Measurements from ENCODE around the gene CLEC1A.

The CLEC1A gene

DNA sequence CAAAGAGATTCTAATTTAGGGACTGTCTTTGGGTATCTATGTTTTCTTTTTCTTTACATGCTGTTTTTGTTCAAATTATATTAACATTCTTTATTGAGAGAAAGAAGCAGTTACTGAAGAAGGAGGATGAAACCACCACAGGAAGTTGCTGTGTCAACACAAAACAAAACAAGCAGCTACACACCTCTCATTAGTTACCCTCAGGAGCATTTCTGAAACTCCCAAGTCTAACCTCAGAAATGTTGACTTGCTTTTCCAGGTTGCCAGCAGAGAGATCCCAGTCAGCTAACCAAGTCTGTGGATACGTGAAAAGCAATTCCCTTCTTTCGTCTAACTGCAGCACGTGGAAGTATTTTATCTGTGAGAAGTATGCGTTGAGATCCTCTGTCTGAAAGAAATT is 33.5 kb downstream of the CLEC1A start:
- Histone ChIP-seq H2BK12ac (ENCODE audit: low read length) (no peak overlapping the region), H4K8ac (ENCODE audit: low read depth, low read length) (no peak overlapping the region), H3K36me3 (ENCODE audit: control insufficient read depth in 1 of 2, insufficient read depth in 2 of 2, low read length in 2 of 2) (peaks cover 0 to 2% of the 10 kb centered on the region in 2 experiments), H4K12ac (ENCODE audit: low read depth, low read length) (no peak overlapping the region), H3K9ac (ENCODE audit: low read length) (no peak overlapping the region), H3K27me3 (ENCODE audit: insufficient read depth, low read length) (no peaks in the 10 kb centered on the region), H4K91ac (ENCODE audit: low read depth, low read length) (no peak overlapping the region), H3K4ac (ENCODE audit: low read depth, low read length) (no peak overlapping the region), H3K79me2 (ENCODE audit: control insufficient read depth, insufficient read depth, low read length, poor library complexity) (no peaks in the 10 kb centered on the region), H3K23ac (ENCODE audit: low read length) (no peak overlapping the region), H3K4me3 (ENCODE audit: low read depth, low read length) (no peak overlapping the region), H3K27ac (ENCODE audit: low read depth, low read length) (no peak overlapping the region), H3K4me1 (ENCODE audit: control insufficient read depth in 1 of 2, insufficient read depth in 2 of 2, low read length in 2 of 2) (peaks cover 0 to 2% of the 10 kb centered on the region in 2 experiments), H2AK5ac (ENCODE audit: low read length) (no peak overlapping the region), H3K79me1 (ENCODE audit: low read length) (no peaks in the 10 kb centered on the region), H2BK5ac (ENCODE audit: low read depth, low read length, poor library complexity) (no peak overlapping the region), H3K14ac (ENCODE audit: low read length) (no peak overlapping the region), H2BK120ac (ENCODE audit: insufficient read depth, low read length, poor library complexity) (no peak overlapping the region), H3K4me2 (ENCODE audit: low read length) (no peak overlapping the region), H3K9me3 (ENCODE audit: insufficient read depth, low read depth, low read length) (no peaks in the 10 kb centered on the region), H3K18ac (ENCODE audit: low read length) (no peak overlapping the region), H2AFZ (ENCODE audit: insufficient read depth, low read length, poor library complexity) (no peak overlapping the region)
- DNase-seq = peak in 1 of 2 donors; percentile 69
- WGBS (ENCODE audit: extremely low coverage, insufficient coverage, insufficient read length) = no CpG with 5 or more reads among the region's 4 CpGs

DNA sequence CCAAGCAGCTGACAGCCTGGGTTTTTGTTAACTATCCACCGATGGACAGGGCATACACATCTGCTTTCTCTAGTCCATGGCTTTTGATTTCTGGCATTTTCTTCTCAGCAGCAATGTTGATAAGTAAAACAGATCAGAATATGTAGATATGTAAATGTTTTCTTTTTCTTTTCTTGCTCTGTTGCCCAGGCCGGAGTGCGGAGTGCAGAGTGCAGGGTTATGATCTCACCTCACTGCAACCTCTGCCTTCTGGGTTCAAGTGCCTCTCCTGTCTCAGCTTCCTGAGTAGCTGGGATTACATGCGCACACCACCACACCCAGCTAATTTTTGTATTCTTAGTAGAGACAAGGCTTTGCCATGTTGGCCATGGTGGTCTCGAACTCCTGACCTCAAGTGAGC is 40.4 kb downstream of the CLEC1A start:
- no CpG with 5 or more reads among the region's 5 CpGs for WGBS (ENCODE audit: extremely low coverage, insufficient coverage, insufficient read length)
- H3K79me2 ChIP-seq (ENCODE audit: control insufficient read depth, insufficient read depth, low read length, poor library complexity) = no peaks in the 10 kb centered on the region

GRCh38 chr12:10052193-10052913 is 46.4 kb downstream of the CLEC1A start:
- Histone ChIP-seq H3K9ac (ENCODE audit: low read length) (no peak overlapping the region), H3K18ac (ENCODE audit: low read length) (no peak overlapping the region)

More for the DNA sequence above, 40.4 kb downstream of the CLEC1A start:
- no peak overlapping the region for H2BK120ac ChIP-seq (ENCODE audit: insufficient read depth, low read length, poor library complexity)
- no peak overlapping the region for H3K18ac ChIP-seq (ENCODE audit: low read length)
- H3K27ac ChIP-seq (ENCODE audit: low read depth, low read length) = no peak overlapping the region
- H3K4me3 ChIP-seq (ENCODE audit: low read depth, low read length) = no peak overlapping the region
- no peak overlapping the region for H3K23ac ChIP-seq (ENCODE audit: low read length)
- no peak overlapping the region for H3K9ac ChIP-seq (ENCODE audit: low read length)
- no peak overlapping the region for H3K4ac ChIP-seq (ENCODE audit: low read depth, low read length)
- no peak overlapping the region for H4K91ac ChIP-seq (ENCODE audit: low read depth, low read length)
- H2BK12ac ChIP-seq (ENCODE audit: low read length) = no peak overlapping the region
- H3K4me1 ChIP-seq (ENCODE audit: control insufficient read depth in 1 of 2, insufficient read depth in 2 of 2, low read length in 2 of 2) = no peaks in the 10 kb centered on the region
- no peak overlapping the region for H3K4me2 ChIP-seq (ENCODE audit: low read length)
- H3K27me3 ChIP-seq (ENCODE audit: insufficient read depth, low read length) = no peaks in the 10 kb centered on the region
- no peak overlapping the region for H3K14ac ChIP-seq (ENCODE audit: low read length)
- H3K36me3 ChIP-seq (ENCODE audit: control insufficient read depth in 1 of 2, insufficient read depth in 2 of 2, low read length in 2 of 2) = no peaks in the 10 kb centered on the region
- no peak overlapping the region for H2AFZ ChIP-seq (ENCODE audit: insufficient read depth, low read length, poor library complexity)
- no peak overlapping the region for H2BK5ac ChIP-seq (ENCODE audit: low read depth, low read length, poor library complexity)
- H3K79me1 ChIP-seq (ENCODE audit: low read length) = no peaks in the 10 kb centered on the region
- H4K8ac ChIP-seq (ENCODE audit: low read depth, low read length) = no peak overlapping the region
- H3K9me3 ChIP-seq (ENCODE audit: insufficient read depth, low read depth, low read length) = no peaks in the 10 kb centered on the region
- H4K12ac ChIP-seq (ENCODE audit: low read depth, low read length) = no peak overlapping the region
- DNase-seq = no peak
- no peak overlapping the region for H2AK5ac ChIP-seq (ENCODE audit: low read length)

GRCh38 chr12:10048526-10048925 is 50.3 kb downstream of the CLEC1A start:
- Histone ChIP-seq H2BK12ac (ENCODE audit: low read length) (no peak overlapping the region), H3K9me3 (ENCODE audit: insufficient read depth, low read depth, low read length) (no peaks in the 10 kb centered on the region), H3K27ac (ENCODE audit: low read depth, low read length) (no peak overlapping the region), H3K27me3 (ENCODE audit: insufficient read depth, low read length) (no peaks in the 10 kb centered on the region), H3K18ac (ENCODE audit: low read length) (no peak overlapping the region), H3K9ac (ENCODE audit: low read length) (no peak overlapping the region), H2AK5ac (ENCODE audit: low read length) (no peak overlapping the region), H2BK5ac (ENCODE audit: low read depth, low read length, poor library complexity) (no peak overlapping the region), H3K23ac (ENCODE audit: low read length) (no peak overlapping the region), H4K12ac (ENCODE audit: low read depth, low read length) (no peak overlapping the region), H3K4me1 (ENCODE audit: control insufficient read depth in 1 of 2, insufficient read depth in 2 of 2, low read length in 2 of 2) (no peaks in the 10 kb centered on the region), H3K14ac (ENCODE audit: low read length) (no peak overlapping the region), H4K8ac (ENCODE audit: low read depth, low read length) (no peak overlapping the region), H4K91ac (ENCODE audit: low read depth, low read length) (no peak overlapping the region), H3K36me3 (ENCODE audit: control insufficient read depth in 1 of 2, insufficient read depth in 2 of 2, low read length in 2 of 2) (no peaks in the 10 kb centered on the region), H3K4ac (ENCODE audit: low read depth, low read length) (no peak overlapping the region), H3K4me3 (ENCODE audit: low read depth, low read length) (no peak overlapping the region), H2AFZ (ENCODE audit: insufficient read depth, low read length, poor library complexity) (no peak overlapping the region), H3K4me2 (ENCODE audit: low read length) (no peak overlapping the region), H2BK120ac (ENCODE audit: insufficient read depth, low read length, poor library complexity) (no peak overlapping the region), H3K79me2 (ENCODE audit: control insufficient read depth, insufficient read depth, low read length, poor library complexity) (no peaks in the 10 kb centered on the region), H3K79me1 (ENCODE audit: low read length) (no peaks in the 10 kb centered on the region)
- no peak for DNase-seq
- WGBS (ENCODE audit: extremely low coverage, insufficient coverage, insufficient read length) = no CpG with 5 or more reads among the region's 3 CpGs

More at GRCh38 chr12:10052193-10052913, 46.4 kb downstream of the CLEC1A start:
- H3K27ac ChIP-seq (ENCODE audit: low read depth, low read length) = no peak overlapping the region
- H3K9me3 ChIP-seq (ENCODE audit: insufficient read depth, low read depth, low read length) = no peaks in the 10 kb centered on the region
- H2BK120ac ChIP-seq (ENCODE audit: insufficient read depth, low read length, poor library complexity) = no peak overlapping the region
- H2BK5ac ChIP-seq (ENCODE audit: low read depth, low read length, poor library complexity) = no peak overlapping the region
- H3K36me3 ChIP-seq (ENCODE audit: control insufficient read depth in 1 of 2, insufficient read depth in 2 of 2, low read length in 2 of 2) = no peaks in the 10 kb centered on the region
- no peak overlapping the region for H4K8ac ChIP-seq (ENCODE audit: low read depth, low read length)
- no peak overlapping the region for H3K4me2 ChIP-seq (ENCODE audit: low read length)
- no peaks in the 10 kb centered on the region for H3K79me1 ChIP-seq (ENCODE audit: low read length)
- no peak for DNase-seq
- H4K91ac ChIP-seq (ENCODE audit: low read depth, low read length) = no peak overlapping the region
- no peak overlapping the region for H2AK5ac ChIP-seq (ENCODE audit: low read length)
- no peaks in the 10 kb centered on the region for H3K79me2 ChIP-seq (ENCODE audit: control insufficient read depth, insufficient read depth, low read length, poor library complexity)
- H3K23ac ChIP-seq (ENCODE audit: low read length) = no peak overlapping the region
- H3K4me3 ChIP-seq (ENCODE audit: low read depth, low read length) = no peak overlapping the region
- no peak overlapping the region for H4K12ac ChIP-seq (ENCODE audit: low read depth, low read length)
- no peak overlapping the region for H3K4ac ChIP-seq (ENCODE audit: low read depth, low read length)
- H2BK12ac ChIP-seq (ENCODE audit: low read length) = no peak overlapping the region
- no peak overlapping the region for H3K14ac ChIP-seq (ENCODE audit: low read length)
- WGBS (ENCODE audit: extremely low coverage, insufficient coverage, insufficient read length) = no CpG with 5 or more reads among the region's 7 CpGs
- H2AFZ ChIP-seq (ENCODE audit: insufficient read depth, low read length, poor library complexity) = no peak overlapping the region
- no peaks in the 10 kb centered on the region for H3K27me3 ChIP-seq (ENCODE audit: insufficient read depth, low read length)
- H3K4me1 ChIP-seq (ENCODE audit: control insufficient read depth in 1 of 2, insufficient read depth in 2 of 2, low read length in 2 of 2) = no peaks in the 10 kb centered on the region
